H9 (cell line): Measurements from ENCODE around the gene LAIR2. TPM values are rescaled to one million over a fixed set of nuclear protein-coding genes. Genes with fewer than 3 reads are reported as not detected.

ENCODE experiments used
- DNase-seq: peaks from one replicate; pipeline ENCODE4 v3.0.0-alpha.2; 2017
- H2AFZ ChIP-seq: one replicate; pipeline ENCODE4 v1.6.1; 2013; ENCODE audit warnings: mild to moderate bottlenecking, low read length, control low read depth, moderate library complexity
- H2AK5ac ChIP-seq: 2 replicates; pipeline ENCODE4 v1.6.1; 2013; ENCODE audit warnings: low read length, control low read depth, mixed read lengths; ENCODE audit not compliant: insufficient read length
- H2BK120ac ChIP-seq: one replicate; pipeline ENCODE4 v1.6.1; 2013; ENCODE audit warnings: low read depth, mild to moderate bottlenecking, low read length, control low read depth, inconsistent platforms; ENCODE audit not compliant: poor library complexity, severe bottlenecking
- H2BK12ac ChIP-seq: 2 replicates; pipeline ENCODE4 v1.6.1; 2013; ENCODE audit warnings: low read length, control low read depth, mixed read lengths, low read depth; ENCODE audit not compliant: insufficient read length
- H2BK15ac ChIP-seq: 2 replicates; pipeline ENCODE4 v1.6.1; 2013; ENCODE audit warnings: low read depth, low read length, control low read depth
- H2BK20ac ChIP-seq: one replicate; pipeline ENCODE4 v1.6.1; 2013; ENCODE audit warnings: low read depth, mild to moderate bottlenecking, low read length, control low read depth, inconsistent platforms; ENCODE audit not compliant: poor library complexity, severe bottlenecking
- H2BK5ac ChIP-seq: 2 replicates; pipeline ENCODE4 v1.6.1; 2013; ENCODE audit warnings: low read length, control low read depth, mixed read lengths; ENCODE audit not compliant: insufficient read length
- H3K14ac ChIP-seq: 2 replicates; pipeline ENCODE4 v1.6.1; 2013; ENCODE audit warnings: low read length, control low read depth; ENCODE audit not compliant: insufficient read depth
- H3K18ac ChIP-seq: 2 replicates; pipeline ENCODE4 v1.6.1; 2013; ENCODE audit warnings: low read depth, mild to moderate bottlenecking, mixed read lengths, low read length, control low read depth; ENCODE audit not compliant: insufficient read length
- H3K23ac ChIP-seq: 2 replicates; pipeline ENCODE4 v1.6.1; 2013; ENCODE audit warnings: low read length, control low read depth, mixed read lengths, low read depth; ENCODE audit not compliant: insufficient read length
- H3K23me2 ChIP-seq: 2 replicates; pipeline ENCODE4 v1.6.1; 2013; ENCODE audit warnings: low read depth, mild to moderate bottlenecking, mixed read lengths, low read length, control low read depth; ENCODE audit not compliant: insufficient read length, poor library complexity, severe bottlenecking
- H3K27ac ChIP-seq: 2 replicates; pipeline ENCODE4 v1.5.1; 2013; ENCODE audit warnings: low read length, control low read depth, mixed read lengths, low read depth; ENCODE audit not compliant: insufficient read length
- H3K27me3 ChIP-seq: 2 replicates; pipeline ENCODE4 v1.6.1; 2013; ENCODE audit warnings: low read length, control low read depth, inconsistent platforms; ENCODE audit not compliant: insufficient read depth
- H3K4ac ChIP-seq: 2 replicates; pipeline ENCODE4 v1.6.1; 2013; ENCODE audit warnings: low read depth, mild to moderate bottlenecking, control low read depth, inconsistent platforms, low read length, moderate library complexity
- H3K4me1 ChIP-seq: 2 replicates; pipeline ENCODE4 v1.6.1; 2013; ENCODE audit warnings: low read length, control low read depth, inconsistent platforms; ENCODE audit not compliant: insufficient read depth
- H3K4me2 ChIP-seq: 2 replicates; pipeline ENCODE4 v1.6.1; 2013; ENCODE audit warnings: low read length, control low read depth, mixed read lengths; ENCODE audit not compliant: insufficient read length, insufficient read depth
- H3K56ac ChIP-seq: 2 replicates; pipeline ENCODE4 v1.6.1; 2013; ENCODE audit warnings: low read depth, mild to moderate bottlenecking, mixed read lengths, low read length, control low read depth; ENCODE audit not compliant: insufficient read length
- H3K79me1 ChIP-seq: 2 replicates; pipeline ENCODE4 v1.6.1; 2013; ENCODE audit warnings: low read depth, mild to moderate bottlenecking, moderate library complexity, low read length, control low read depth, inconsistent platforms; ENCODE audit not compliant: insufficient read depth, poor library complexity, severe bottlenecking
- H3K79me2 ChIP-seq: 2 replicates; pipeline ENCODE4 v1.6.1; 2013; ENCODE audit warnings: low read length, control low read depth, inconsistent platforms; ENCODE audit not compliant: insufficient read depth
- H3K9ac ChIP-seq: 2 replicates; pipeline ENCODE4 v1.6.1; 2013; ENCODE audit warnings: low read length, control low read depth, mixed read lengths; ENCODE audit not compliant: insufficient read length; ENCODE audit errors: extremely low read depth
- H3K9me3 ChIP-seq: one replicate; pipeline ENCODE4 v1.6.1; 2013; ENCODE audit warnings: low read depth, low read length, inconsistent platforms; ENCODE audit not compliant: control insufficient read depth
- H3T11ph ChIP-seq: one replicate; pipeline ENCODE4 v1.6.1; 2013; ENCODE audit warnings: mild to moderate bottlenecking, low read length, control low read depth, inconsistent platforms
- H4K20me1 ChIP-seq: one replicate; pipeline ENCODE4 v1.6.1; 2013; ENCODE audit not compliant: control insufficient read depth, insufficient read length, insufficient read depth
- H4K5ac ChIP-seq: 2 replicates; pipeline ENCODE4 v1.6.1; 2013; ENCODE audit warnings: low read depth, mild to moderate bottlenecking, mixed read lengths, low read length, control low read depth; ENCODE audit not compliant: insufficient read length
- H4K8ac ChIP-seq: replicated peaks from 2 replicates; pipeline ENCODE4 v1.6.1; 2013; ENCODE audit warnings: low read length, control low read depth, mixed read lengths, low read depth; ENCODE audit not compliant: insufficient read length
- H4K91ac ChIP-seq: 2 replicates; pipeline ENCODE4 v1.6.1; 2013; ENCODE audit warnings: low read depth, mild to moderate bottlenecking, moderate library complexity, mixed read lengths, low read length, control low read depth; ENCODE audit not compliant: insufficient read length
- H3K27ac Mint-ChIP-seq, 3 experiments: 2 replicates in 2 of 3; 3 replicates in 1 of 3; pipeline ENCODE4 v1.8.0; 2020 to 2021; ENCODE audit warnings: mixed read lengths in 3 of 3, mild to moderate bottlenecking in 1 of 3, moderate library complexity in 1 of 3
- H3K27me3 Mint-ChIP-seq: 2 replicates; pipeline ENCODE4 v1.8.0; 2021; ENCODE audit warnings: low read depth, mild to moderate bottlenecking, moderate library complexity, mixed read lengths
- H3K36me3 Mint-ChIP-seq, 3 experiments: 2 replicates in 2 of 3; 3 replicates in 1 of 3; pipeline ENCODE4 v1.8.0; 2020 to 2021; ENCODE audit warnings: low read depth in 3 of 3, mixed read lengths in 3 of 3; ENCODE audit not compliant: insufficient read depth in 1 of 3
- H3K4me1 Mint-ChIP-seq, 2 experiments: 2 replicates each; pipeline ENCODE4 v1.8.0; 2020; ENCODE audit warnings: mixed read lengths in 2 of 2
- H3K4me3 Mint-ChIP-seq, 2 experiments: 2 replicates in 1 of 2; 3 replicates in 1 of 2; pipeline ENCODE4 v1.8.0; 2020 to 2021; ENCODE audit warnings: mild to moderate bottlenecking in 2 of 2, mixed read lengths in 2 of 2, moderate library complexity in 1 of 2
- H3K9me3 Mint-ChIP-seq, 2 experiments: 2 replicates in 1 of 2; 3 replicates in 1 of 2; pipeline ENCODE4 v1.8.0; 2020; ENCODE audit warnings: mild to moderate bottlenecking in 2 of 2, mixed read lengths in 2 of 2, moderate library complexity in 1 of 2
- CTCF ChIP-seq: fragments of 200-600 bp; sonication (generic); conservative IDR thresholded peaks from 3 replicates; pipeline ENCODE4 v1.8.0; 2021; ENCODE audit warnings: antibody characterized with exemption, mild to moderate bottlenecking
- WGBS: extraction: QIAGEN DNeasy Blood & Tissue Kit; methylation state at CpG from one replicate; pipeline ENCODE4 v1.1.7; 2013; ENCODE audit warnings: missing lambda C conversion rate, low lambda C conversion rate, mixed read lengths; ENCODE audit not compliant: insufficient read length; ENCODE audit errors: extremely low coverage; 5-methylcytosine and 5-hydroxymethylcytosine counted together
- total RNA-seq: library from RNA; stranded (reverse); gene quantifications from 2 replicates; pipeline ENCODE4 v1.2.1, GENCODE V29; 2021

LAIR2 gene
- total RNA-seq, 1 experiment from 2014 or later = not detected

DNA sequence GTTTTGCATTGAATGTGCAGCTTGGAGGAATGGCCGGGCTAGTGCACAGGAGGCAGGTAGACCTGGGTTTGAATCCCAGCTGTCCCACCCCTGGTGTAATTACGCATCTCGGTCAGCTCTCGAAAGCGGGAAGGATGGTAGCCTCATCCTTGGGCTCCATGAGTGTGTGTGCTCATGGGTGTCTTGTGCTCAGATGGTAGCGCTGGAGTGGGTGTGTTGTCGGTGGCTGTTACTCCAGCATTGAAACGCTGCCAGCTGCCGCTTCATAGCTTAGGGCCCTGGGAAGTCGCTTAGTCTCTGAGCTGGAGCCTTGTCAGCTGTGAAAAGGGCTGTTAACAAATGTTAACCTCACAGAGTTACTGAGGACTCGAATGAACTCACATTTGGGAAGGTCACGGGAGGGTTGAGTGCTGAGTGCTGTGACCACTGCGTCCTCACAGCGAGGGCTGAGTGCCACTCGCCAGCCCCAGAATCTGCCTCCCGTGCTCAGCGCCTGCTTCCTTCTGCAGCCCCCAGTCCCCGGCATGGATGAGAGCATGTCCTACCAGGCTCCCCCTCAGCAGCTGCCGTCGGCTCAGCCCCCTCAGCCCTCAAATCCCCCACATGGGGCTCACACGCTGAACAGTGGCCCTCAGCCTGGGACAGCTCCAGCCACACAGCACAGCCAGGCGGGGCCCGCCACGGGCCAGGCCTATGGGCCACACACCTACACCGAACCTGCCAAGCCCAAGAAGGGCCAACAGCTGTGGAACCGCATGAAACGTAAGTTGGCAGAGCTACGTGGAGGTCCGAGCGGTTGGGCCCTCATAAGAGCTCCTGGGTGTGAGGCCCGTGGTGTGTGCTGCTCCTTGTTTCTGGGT, 48.5 kb upstream of the LAIR2 start:
- Histone ChIP-seq H3K79me1 (peaks cover 10% of the 10 kb centered on the region), H2AFZ (no peak overlapping the region), H3K56ac (no peak overlapping the region), H3K4me1 (0 out of 2 replicates have a peak, but pooled peaks cover 2% of the 10 kb centered on the region), H3K14ac (no peak overlapping the region), H2BK15ac (no peak overlapping the region), H3K23ac (no peak overlapping the region), H4K8ac (no peak overlapping the region), H2BK20ac (no peak overlapping the region), H3K4ac (no peak overlapping the region), H3K18ac (no peak overlapping the region), H2BK120ac (no peak overlapping the region), H3T11ph (no peak overlapping the region), H4K5ac (no peak overlapping the region), H2AK5ac (no peak overlapping the region), H3K27me3 (no peaks in the 10 kb centered on the region), H4K20me1 (no peaks in the 10 kb centered on the region), H3K79me2 (peaks cover 17% of the 10 kb centered on the region), H3K4me2 (no peak overlapping the region), H2BK5ac (no peak overlapping the region), H3K9me3 (no peaks in the 10 kb centered on the region), H3K27ac (no peak overlapping the region), H3K23me2 (peaks cover 9% of the 10 kb centered on the region), H2BK12ac (no peak overlapping the region), H3K9ac (no peak overlapping the region), H4K91ac (no peak overlapping the region)
- TF ChIP-seq CTCF = no peak
- H3K4me3 Mint-ChIP-seq = no peak overlapping the region; a peak in 1 of 5 replicates
- no CpG with 5 or more reads among the region's 31 CpGs for WGBS
- peaks cover 10 to 14% of the 10 kb centered on the region in 2 experiments for H3K4me1 Mint-ChIP-seq
- peaks cover 0 to 2% of the 10 kb centered on the region in 2 experiments; a peak in 1 of 5 replicates for H3K9me3 Mint-ChIP-seq
- no peak overlapping the region for H3K27ac Mint-ChIP-seq
- H3K27me3 Mint-ChIP-seq = no peaks in the 10 kb centered on the region
- peaks cover 57 to 84% (median 82%) of the 10 kb centered on the region in 3 experiments for H3K36me3 Mint-ChIP-seq
- no peak for DNase-seq
